NCI-H748 (cell line): ENCODE results near the gene GPRC5B.
A peak's percentile ranks its signal among the peaks of the same experiment; 100 is the strongest.

Experiments
- DNase-seq: peaks from one replicate; lab custom pipeline; 2025; ENCODE audit not compliant: unreplicated experiment; lab: John Stamatoyannopoulos, UW

Gene GPRC5B

GRCh38 chr16:19898166-19898565, 13.5 kb upstream of the GPRC5B start:
- no peak for DNase-seq

- DNase-seq: no peak
These were observed 12.3 kb upstream of the GPRC5B start for GRCh38 chr16:19896951-19897350.

GRCh38 chr16:19894586-19894985, 9.9 kb upstream of the GPRC5B start:
- DNase-seq: no peak

- no peak for DNase-seq
These were observed 8.3 kb upstream of the GPRC5B start for GRCh38 chr16:19892902-19893301.

GRCh38 chr16:19890901-19891300, 6.3 kb upstream of the GPRC5B start:
- no peak for DNase-seq

- DNase-seq: no peak
These were observed 4.2 kb upstream of the GPRC5B start for GRCh38 chr16:19888834-19889233.

- DNase-seq: peak; percentile 72
These were observed 1.7 kb upstream of the GPRC5B start for GRCh38 chr16:19886073-19886941.

GRCh38 chr16:19885451-19886072, 914 bp upstream of the GPRC5B start:
- DNase-seq: no peak

GRCh38 chr16:19883966-19884485, 622 bp downstream of the GPRC5B start:
- DNase-seq: peak; percentile 48

- peak; percentile 49 for DNase-seq
These were observed 1.2 kb downstream of the GPRC5B start for GRCh38 chr16:19883296-19883965.

GRCh38 chr16:19882646-19883045, 2.0 kb downstream of the GPRC5B start:
- no peak for DNase-seq

- DNase-seq: no peak
These were observed 2.5 kb downstream of the GPRC5B start for GRCh38 chr16:19882186-19882585.

GRCh38 chr16:19881783-19882182, 2.9 kb downstream of the GPRC5B start:
- no peak for DNase-seq

GRCh38 chr16:19881028-19881427, 3.6 kb downstream of the GPRC5B start:
- no peak for DNase-seq

- peak; percentile 93 for DNase-seq
These were observed 5.3 kb downstream of the GPRC5B start for GRCh38 chr16:19879241-19879792.

GRCh38 chr16:19878757-19879156, 5.9 kb downstream of the GPRC5B start:
- DNase-seq: no peak

- no peak for DNase-seq
These were observed 8.1 kb downstream of the GPRC5B start for GRCh38 chr16:19876501-19877059.

- no peak for DNase-seq
These were observed 8.7 kb downstream of the GPRC5B start for GRCh38 chr16:19875900-19876299.

- no peak for DNase-seq
These were observed 9.6 kb downstream of the GPRC5B start for GRCh38 chr16:19874851-19875546.

- DNase-seq: no peak
These were observed 10.6 kb downstream of the GPRC5B start for GRCh38 chr16:19874026-19874425.
